GM18870 (cell line): ENCODE data around the gene TULP1.

Source experiments
- ATAC-seq: cut with Tn5 transposase; IDR thresholded peaks from one replicate; pipeline ENCODE4 v1.9.1; 2021; ENCODE audit warnings: moderate library complexity; ENCODE audit not compliant: unreplicated experiment

Gene TULP1

GRCh38 chr6:35485402-35485877 lies 27.3 kb downstream of the TULP1 start:
- ATAC-seq, result no peak

GRCh38 chr6:35484921-35485392 lies 27.7 kb downstream of the TULP1 start:
- ATAC-seq, result no peak

- ATAC-seq, result no peak
These were observed 28.6 kb downstream of the TULP1 start for GRCh38 chr6:35483893-35484645.

GRCh38 chr6:35483490-35483889 lies 29.2 kb downstream of the TULP1 start:
- ATAC-seq, result no peak

GRCh38 chr6:35483062-35483461 lies 29.6 kb downstream of the TULP1 start:
- ATAC-seq, result no peak

GRCh38 chr6:35481226-35481625 lies 31.5 kb downstream of the TULP1 start:
- ATAC-seq, result no peak

GRCh38 chr6:35480176-35480575 lies 32.5 kb downstream of the TULP1 start:
- no peak for ATAC-seq

GRCh38 chr6:35478259-35478658 lies 34.4 kb downstream of the TULP1 start:
- ATAC-seq, result no peak

GRCh38 chr6:35477551-35478179 lies 35.0 kb downstream of the TULP1 start:
- no peak for ATAC-seq

- ATAC-seq, result no peak
These were observed 35.7 kb downstream of the TULP1 start for GRCh38 chr6:35477028-35477427.

- no peak for ATAC-seq
These were observed 36.7 kb downstream of the TULP1 start for GRCh38 chr6:35476004-35476403.

GRCh38 chr6:35475573-35475972 lies 37.1 kb downstream of the TULP1 start:
- ATAC-seq, result no peak

- ATAC-seq, result no peak
These were observed 37.6 kb downstream of the TULP1 start for GRCh38 chr6:35474942-35475570.

- no peak for ATAC-seq
These were observed 38.4 kb downstream of the TULP1 start for GRCh38 chr6:35474131-35474941.

GRCh38 chr6:35473850-35474130 lies 38.9 kb downstream of the TULP1 start:
- no peak for ATAC-seq

GRCh38 chr6:35473075-35473849 lies 39.4 kb downstream of the TULP1 start:
- ATAC-seq, result no peak

GRCh38 chr6:35471836-35472345 lies 40.8 kb downstream of the TULP1 start:
- no peak for ATAC-seq

GRCh38 chr6:35470663-35471120 lies 42.0 kb downstream of the TULP1 start:
- ATAC-seq, result no peak

GRCh38 chr6:35469751-35470662 lies 42.7 kb downstream of the TULP1 start:
- no peak for ATAC-seq
